GM18499 (cell line): ENCODE results near the gene ZNRF3.

Experiments used
- ATAC-seq: cut with Tn5 transposase; IDR thresholded peaks from one replicate; pipeline ENCODE4 v1.9.1; 2021; ENCODE audit warnings: moderate number of reproducible peaks; ENCODE audit not compliant: insufficient read depth, unreplicated experiment

The ZNRF3 gene

GRCh38 chr22:29103121-29103520 lies 219.7 kb downstream of the ZNRF3 start:
- ATAC-seq: no peak

GRCh38 chr22:29105468-29105867 lies 222.1 kb downstream of the ZNRF3 start:
- ATAC-seq: no peak

- ATAC-seq: no peak
These were observed 223.5 kb downstream of the ZNRF3 start for GRCh38 chr22:29106839-29107238.
